Smooth muscle cell (in vitro differentiated cells): Measurements from ENCODE around the gene KCNMB2. TPM values are rescaled to one million over a fixed set of nuclear protein-coding genes. Genes with fewer than 3 reads are reported as not detected.

Experiments
- DNase-seq: peaks from one replicate; lab custom pipeline; 2025; ENCODE audit not compliant: unreplicated experiment; lab: John Stamatoyannopoulos, UW
- H2AFZ ChIP-seq: fragments of 200-600 bp; sonication (generic); 2 replicates; pipeline ENCODE4 v1.6.0; 2016; ENCODE audit warnings: antibody characterized with exemption, low read depth, mild to moderate bottlenecking
- H3F3A ChIP-seq: fragments of 200-600 bp; sonication (generic); 2 replicates; pipeline ENCODE4 v1.6.0; 2017; ENCODE audit warnings: antibody characterized with exemption, low read depth
- H3K27ac ChIP-seq: fragments of 200-600 bp; sonication (generic); 2 replicates; pipeline ENCODE4 v1.5.1; 2016; ENCODE audit warnings: low read depth, mild to moderate bottlenecking
- H3K27me3 ChIP-seq: fragments of 200-600 bp; sonication (generic); 2 replicates; pipeline ENCODE4 v1.6.1; 2016; ENCODE audit warnings: low read depth, mild to moderate bottlenecking
- H3K36me3 ChIP-seq: fragments of 200-600 bp; sonication (generic); 2 replicates; pipeline ENCODE4 v1.5.1; 2016; ENCODE audit warnings: low read depth
- H3K4me1 ChIP-seq: fragments of 200-600 bp; sonication (generic); 2 replicates; pipeline ENCODE4 v1.5.1; 2016; ENCODE audit warnings: low read depth
- H3K4me2 ChIP-seq: fragments of 200-600 bp; sonication (generic); 2 replicates; pipeline ENCODE4 v1.6.0; 2016; ENCODE audit warnings: mild to moderate bottlenecking
- H3K4me3 ChIP-seq: fragments of 200-600 bp; sonication (generic); 2 replicates; pipeline ENCODE4 v1.5.1; 2016; ENCODE audit warnings: mild to moderate bottlenecking
- H3K79me2 ChIP-seq: fragments of 200-600 bp; sonication (generic); 2 replicates; pipeline ENCODE4 v1.6.0; 2016; ENCODE audit warnings: low read depth, mild to moderate bottlenecking
- H3K9ac ChIP-seq: fragments of 200-600 bp; sonication (generic); 2 replicates; pipeline ENCODE4 v1.6.0; 2016; ENCODE audit warnings: low read depth
- H3K9me3 ChIP-seq: fragments of 200-600 bp; sonication (generic); replicated peaks from 2 replicates; pipeline ENCODE4 v1.5.1; 2016; ENCODE audit warnings: low read depth
- H4K20me1 ChIP-seq: fragments of 200-600 bp; sonication (generic); 2 replicates; pipeline ENCODE4 v1.6.0; 2016; ENCODE audit warnings: low read depth
- CTCF ChIP-seq: fragments of 200-600 bp; sonication (generic); IDR thresholded peaks from 2 replicates; pipeline ENCODE4 v1.5.1; 2017; ENCODE audit warnings: borderline replicate concordance, mild to moderate bottlenecking, antibody characterized with exemption; ENCODE audit not compliant: insufficient read depth, poor library complexity, severe bottlenecking
- WGBS: methylation state at CpG from one replicate; pipeline ENCODE4 v1.1.7; 2016; ENCODE audit warnings: low lambda C conversion rate; 5-methylcytosine and 5-hydroxymethylcytosine counted together
- polyA plus RNA-seq: library from polyadenylated mRNA; unstranded; fragments of >200 nt; fragmentation: Nextera tagmentation; extraction: Ambion mirVana; gene quantifications from 2 replicates; pipeline ENCODE4 v1.2.1, GENCODE V29; 2016
- total RNA-seq: library from RNA; depleted of rRNA; stranded (reverse); fragments of >200 nt; gene quantifications from 2 replicates; pipeline ENCODE4 v1.2.3, GENCODE V29; 2014

Gene KCNMB2
- total and polyA plus RNA-seq, 2 experiments from 2014 or later, result 0.09 TPM; not detected in 1

DNA sequence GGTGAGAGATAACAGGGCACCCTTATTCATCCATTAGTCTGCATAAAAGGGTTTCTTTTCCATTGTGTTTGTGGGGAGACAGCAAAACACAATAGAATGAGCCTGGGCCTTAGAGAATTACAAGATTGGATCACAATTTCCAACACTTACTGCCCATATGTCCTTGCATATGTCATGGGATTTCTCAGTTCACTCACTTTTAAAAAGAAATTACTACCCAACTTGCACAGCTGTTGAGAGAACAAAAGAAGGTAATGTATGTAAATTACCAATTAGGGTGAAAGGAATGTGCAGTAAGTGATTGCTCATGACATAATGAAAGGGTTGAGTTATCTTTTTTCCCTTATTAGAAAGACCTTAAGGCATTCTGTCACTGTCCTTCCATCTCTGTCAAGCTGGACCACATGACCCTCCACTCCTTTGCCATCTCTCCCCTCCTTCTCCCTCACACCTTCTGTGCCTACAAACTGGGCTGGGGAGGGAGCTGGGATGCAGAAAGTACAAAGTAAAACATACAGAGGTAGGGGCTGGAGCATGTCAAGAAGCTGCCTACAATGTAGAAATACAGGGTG, 291.1 kb downstream of the KCNMB2 start:
- no peak for DNase-seq
- Histone ChIP-seq H3K79me2 (no peaks in the 10 kb centered on the region), H3K4me2 (no peak overlapping the region), H3F3A (no peaks in the 10 kb centered on the region), H3K9me3 (no peaks in the 10 kb centered on the region), H3K27me3 (no peaks in the 10 kb centered on the region), H2AFZ (no peak overlapping the region), H3K4me1 (peaks cover 4% of the 10 kb centered on the region), H3K9ac (no peak overlapping the region), H3K27ac (no peak overlapping the region), H4K20me1 (no peaks in the 10 kb centered on the region), H3K4me3 (no peak overlapping the region), H3K36me3 (no peaks in the 10 kb centered on the region)
- no peak for TF ChIP-seq CTCF

DNA sequence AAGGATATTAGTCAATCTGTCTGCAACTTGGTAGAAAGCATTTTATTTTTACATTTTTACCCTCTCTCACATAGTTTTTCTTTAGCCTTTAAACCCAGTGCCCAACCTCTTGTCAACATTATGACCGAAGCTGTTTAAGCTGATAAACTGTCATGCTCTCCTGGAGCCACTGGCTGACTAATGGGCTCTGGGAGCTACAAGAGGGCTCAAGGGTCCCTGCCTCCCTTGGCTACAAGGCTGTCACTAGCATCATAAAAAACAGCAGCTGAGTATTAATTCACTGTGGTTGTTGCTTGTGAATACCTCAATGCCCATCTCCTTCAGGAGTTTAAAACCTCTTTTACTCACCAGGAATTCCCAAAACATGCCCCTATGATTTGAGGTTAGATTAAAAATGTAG, 297.5 kb downstream of the KCNMB2 start:
- no peak overlapping the region for H2AFZ ChIP-seq
- 30% methylated on average over 1 of the region's 1 CpG for WGBS
- H3K9me3 ChIP-seq, result no peaks in the 10 kb centered on the region
- no peaks in the 10 kb centered on the region for H3K79me2 ChIP-seq
- H4K20me1 ChIP-seq, result no peaks in the 10 kb centered on the region
- no peak for TF ChIP-seq CTCF
- H3F3A ChIP-seq, result no peaks in the 10 kb centered on the region
- no peak for DNase-seq
- H3K4me1 ChIP-seq, result no peaks in the 10 kb centered on the region
- H3K4me2 ChIP-seq, result no peak overlapping the region
- H3K36me3 ChIP-seq, result no peaks in the 10 kb centered on the region
- no peak overlapping the region for H3K9ac ChIP-seq
- no peak overlapping the region for H3K4me3 ChIP-seq
- H3K27me3 ChIP-seq, result no peaks in the 10 kb centered on the region
- no peak overlapping the region for H3K27ac ChIP-seq

- DNase-seq, result no peak
- no peaks in the 10 kb centered on the region for H3K79me2 ChIP-seq
- no peak for TF ChIP-seq CTCF
- H3K4me3 ChIP-seq, result no peak overlapping the region
- H3K9ac ChIP-seq, result no peak overlapping the region
- no peaks in the 10 kb centered on the region for H3K27me3 ChIP-seq
- no peak overlapping the region for H3K4me2 ChIP-seq
- no peak overlapping the region for H3K27ac ChIP-seq
- H3K36me3 ChIP-seq, result no peaks in the 10 kb centered on the region
- H4K20me1 ChIP-seq, result no peaks in the 10 kb centered on the region
- H3K9me3 ChIP-seq, result no peaks in the 10 kb centered on the region
- WGBS, result 72% methylated on average over 3 of the region's 3 CpGs
- no peaks in the 10 kb centered on the region for H3K4me1 ChIP-seq
- no peak overlapping the region for H2AFZ ChIP-seq
- no peaks in the 10 kb centered on the region for H3F3A ChIP-seq
Measured at GRCh38 chr3:178835033-178835432, 298.8 kb downstream of the KCNMB2 start.

DNA sequence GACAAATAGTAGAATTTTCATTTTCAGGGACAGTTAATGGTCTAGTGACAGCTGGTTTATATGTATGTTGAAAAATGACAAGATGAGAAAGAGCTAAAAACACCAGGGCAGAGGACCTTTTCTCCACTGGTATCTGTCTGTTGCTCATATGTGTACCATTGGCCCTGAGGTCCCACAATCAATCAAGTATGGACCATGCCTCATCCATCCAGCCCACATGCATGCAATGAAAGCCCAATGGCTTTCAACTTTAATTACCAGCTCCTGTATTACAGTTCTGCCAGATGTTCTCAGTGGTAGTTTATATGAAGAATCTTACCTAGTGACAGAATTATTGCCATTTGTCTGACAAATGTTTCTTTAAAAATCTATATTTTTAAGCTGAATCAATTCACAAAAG, 301.3 kb downstream of the KCNMB2 start:
- TF ChIP-seq CTCF, result no peak

More for the DNA sequence above, 301.3 kb downstream of the KCNMB2 start:
- Histone ChIP-seq H3F3A (no peaks in the 10 kb centered on the region), H3K9ac (no peak overlapping the region), H3K4me3 (no peak overlapping the region), H4K20me1 (no peaks in the 10 kb centered on the region), H3K36me3 (no peaks in the 10 kb centered on the region), H3K27me3 (no peaks in the 10 kb centered on the region), H3K9me3 (no peaks in the 10 kb centered on the region), H3K4me1 (no peaks in the 10 kb centered on the region), H3K27ac (no peak overlapping the region), H3K4me2 (no peak overlapping the region), H3K79me2 (no peaks in the 10 kb centered on the region), H2AFZ (no peak overlapping the region)
- DNase-seq, result no peak
